GM19467 (cell line): ENCODE results near the gene LAMC3.
"Not testable (repeated sequence)": the region's sequence is repeated elsewhere in the genome, so short reads cannot be mapped to it uniquely, and the experiment has no call there.

Experiments used
- ATAC-seq: cut with Tn5 transposase; IDR thresholded peaks from one replicate; pipeline ENCODE4 v1.9.1; 2021; ENCODE audit warnings: mild to moderate bottlenecking, moderate library complexity; ENCODE audit not compliant: unreplicated experiment

The LAMC3 gene

GRCh38 chr9:130991778-130992681, 16.9 kb upstream of the LAMC3 start:
- ATAC-seq = no peak

- ATAC-seq = no peak
Observed at GRCh38 chr9:130992682-130993032, 16.3 kb upstream of the LAMC3 start.

GRCh38 chr9:130993303-130994030, 15.5 kb upstream of the LAMC3 start:
- ATAC-seq = no peak

GRCh38 chr9:130994135-130995085, 14.6 kb upstream of the LAMC3 start:
- no peak for ATAC-seq

GRCh38 chr9:130995086-130996011, 13.6 kb upstream of the LAMC3 start:
- no peak for ATAC-seq

GRCh38 chr9:130996205-130996604, 12.8 kb upstream of the LAMC3 start:
- no peak for ATAC-seq

- no peak for ATAC-seq
Observed at GRCh38 chr9:130996676-130997394, 12.1 kb upstream of the LAMC3 start.

- ATAC-seq = no peak
Observed at GRCh38 chr9:130997395-130997684, 11.6 kb upstream of the LAMC3 start.

GRCh38 chr9:130997925-130998596, 10.9 kb upstream of the LAMC3 start:
- no peak for ATAC-seq

- no peak for ATAC-seq
Observed at GRCh38 chr9:130998597-130999244, 10.3 kb upstream of the LAMC3 start.

GRCh38 chr9:130999245-130999623, 9.7 kb upstream of the LAMC3 start:
- no peak for ATAC-seq

GRCh38 chr9:131000526-131000925, 8.4 kb upstream of the LAMC3 start:
- ATAC-seq = not testable (repeated sequence)

- no peak for ATAC-seq
Observed at GRCh38 chr9:131001021-131001420, 8.0 kb upstream of the LAMC3 start.

- ATAC-seq = no peak
Observed at GRCh38 chr9:131001990-131002389, 7.0 kb upstream of the LAMC3 start.

GRCh38 chr9:131006601-131007000, 2.4 kb upstream of the LAMC3 start:
- ATAC-seq = no peak

GRCh38 chr9:131008086-131008485, 888 bp upstream of the LAMC3 start:
- no peak for ATAC-seq

GRCh38 chr9:131008563-131008908, 438 bp upstream of the LAMC3 start:
- no peak for ATAC-seq

- ATAC-seq = no peak
Observed at GRCh38 chr9:131010482-131011273, 1.7 kb downstream of the LAMC3 start.
